HepG2 (cell line): ENCODE measurements around the gene P3H3. TPM values are rescaled to one million over a fixed set of nuclear protein-coding genes. Genes with fewer than 3 reads are reported as not detected.

Experiments
- AHR ChIP-seq: IDR thresholded peaks from 2 replicates; pipeline ENCODE4 v1.6.1; 2018; ENCODE audit warnings: missing genetic modification reagents, missing compliant biosample characterization
- AKAP8 ChIP-seq: sonication (generic); formaldehyde crosslinking; IDR thresholded peaks from 2 replicates; pipeline ENCODE4 v1.5.1; 2020; ENCODE audit warnings: mild to moderate bottlenecking, missing genetic modification reagents
- CBFB ChIP-seq: sonication (generic); formaldehyde crosslinking; IDR thresholded peaks from 2 replicates; pipeline ENCODE4 v1.4.0; 2020; ENCODE audit warnings: missing genetic modification reagents
- ETV6 ChIP-seq: sonication (generic); formaldehyde crosslinking; conservative IDR thresholded peaks from 2 replicates; pipeline ENCODE4 v1.4.0; 2020; ENCODE audit warnings: missing genetic modification reagents
- GPN1 ChIP-seq: sonication (generic); formaldehyde crosslinking; IDR thresholded peaks from 2 replicates; pipeline ENCODE4 v1.5.1; 2020; ENCODE audit warnings: missing genetic modification reagents, borderline replicate concordance
- HBP1 ChIP-seq: IDR thresholded peaks from 2 replicates; pipeline ENCODE4 v1.6.1; 2016; ENCODE audit warnings: low read depth, control low read depth
- HDAC1 ChIP-seq: sonication (generic); formaldehyde crosslinking; IDR thresholded peaks from 2 replicates; pipeline ENCODE4 v1.5.1; 2020; ENCODE audit warnings: mild to moderate bottlenecking, missing genetic modification reagents
- HES4 ChIP-seq: sonication (generic); formaldehyde crosslinking; IDR thresholded peaks from 2 replicates; pipeline ENCODE4 v1.9.0; 2021; ENCODE audit warnings: mild to moderate bottlenecking, missing genetic modification reagents, borderline replicate concordance
- HMG20A ChIP-seq: IDR thresholded peaks from 2 replicates; pipeline ENCODE4 v1.6.1; 2016; ENCODE audit warnings: borderline replicate concordance
- IKZF4 ChIP-seq: sonication (generic); formaldehyde crosslinking; IDR thresholded peaks from 2 replicates; pipeline ENCODE4 v1.5.1; 2020; ENCODE audit warnings: borderline replicate concordance, mild to moderate bottlenecking, low read depth, missing genetic modification reagents; ENCODE audit errors: not compliant biosample characterization
- MAZ ChIP-seq, 2 experiments: sonication (generic) in 1 of 2; formaldehyde crosslinking in 1 of 2; IDR thresholded peaks; 2 replicates each; pipeline versions ENCODE4 v1.5.0 to v1.6.1; 2012 to 2020; ENCODE audit warnings: low read depth in 2 of 2, mild to moderate bottlenecking in 2 of 2, borderline replicate concordance in 1 of 2, improper control_type of control experiment in 1 of 2, low read length in 1 of 2, missing genetic modification reagents in 1 of 2, moderate library complexity in 1 of 2
- MTERF4 ChIP-seq: sonication (generic); formaldehyde crosslinking; IDR thresholded peaks from 2 replicates; pipeline ENCODE4 v1.8.0; 2023; ENCODE audit warnings: mild to moderate bottlenecking, missing genetic modification reagents
- NFRKB ChIP-seq: fragments of 450-650 bp; IDR thresholded peaks from 2 replicates; pipeline ENCODE4 v1.6.1; 2017
- NR0B2 ChIP-seq: sonication (generic); formaldehyde crosslinking; IDR thresholded peaks from 2 replicates; pipeline ENCODE4 v1.4.0; 2020; ENCODE audit warnings: mild to moderate bottlenecking, missing genetic modification reagents
- NR1H2 ChIP-seq: sonication (generic); formaldehyde crosslinking; IDR thresholded peaks from 2 replicates; pipeline ENCODE4 v1.8.1; 2022; ENCODE audit warnings: low read depth, missing genetic modification reagents, borderline replicate concordance
- RARA ChIP-seq: IDR thresholded peaks from 2 replicates; pipeline ENCODE4 v1.6.1; 2016; ENCODE audit warnings: missing genetic modification reagents, missing compliant biosample characterization
- TFE3 ChIP-seq: IDR thresholded peaks from 2 replicates; pipeline ENCODE4 v1.6.1; 2016
- ZNF143 ChIP-seq: sonication (generic); formaldehyde crosslinking; IDR thresholded peaks from 2 replicates; pipeline ENCODE4 v1.4.0; 2020; ENCODE audit warnings: missing genetic modification reagents
- ZNF331 ChIP-seq: sonication (generic); formaldehyde crosslinking; IDR thresholded peaks from 2 replicates; pipeline ENCODE4 v1.4.0; 2020; ENCODE audit warnings: missing genetic modification reagents
- ZNF614 ChIP-seq: IDR thresholded peaks from 2 replicates; pipeline ENCODE4 v1.6.1; 2018; ENCODE audit warnings: missing biosample characterization, missing genetic modification reagents, inconsistent platforms, borderline replicate concordance
- ZNF772 ChIP-seq: sonication (generic); formaldehyde crosslinking; IDR thresholded peaks from 2 replicates; pipeline ENCODE4 v1.5.0; 2020; ENCODE audit warnings: mild to moderate bottlenecking, missing genetic modification reagents
- polyA plus RNA-seq, 8 experiments: library from polyadenylated mRNA; depleted of rRNA in 3 of 8; stranded (reverse) in 7 of 8; unstranded in 1 of 8; fragments of >200 nt; fragmentation: Illumina TruSeq in 4 of 8; extraction: Trizol in 4 of 8; gene quantifications; 2 replicates each; pipeline versions ENCODE4 v1.2.1 to v1.2.3, GENCODE V29; 2011 to 2016; ENCODE audit warnings: low read depth in 4 of 8, missing spikeins in 1 of 8, mixed read lengths in 1 of 8; ENCODE audit not compliant: insufficient read depth in 1 of 8
- total RNA-seq, 5 experiments: library from RNA; depleted of rRNA; stranded (reverse); fragments of >200 nt; fragmentation: Illumina TruSeq; extraction: Trizol; gene quantifications; 2 replicates each; pipeline ENCODE4 v1.2.3, GENCODE V29; 2016; ENCODE audit warnings: low read depth in 1 of 5
- TF ChIP-seq, protein P1 (sequence below): fragments of 450-650 bp; IDR thresholded peaks from 2 replicates; pipeline ENCODE4 v1.6.1; 2016

The P3H3 gene
- total and polyA plus RNA-seq, 2 of the 13 experiments (the other 11 are each of a cell fraction or from before 2014, with no cell fraction given) = 20.1 to 20.5 TPM

- TF ChIP-seq MAZ (IDR thresholded peaks at IDR 0.05; ENCODE audit: borderline replicate concordance, low read depth, low read length) (no peak), MAZ (CRISPR knock-in tag; IDR thresholded peaks at IDR 0.05; ENCODE audit: low read depth) (no peak), CBFB (no peak), MTERF4 (CRISPR knock-in tag) (no peak), IKZF4 (CRISPR knock-in tag) (no peak), ETV6 (no peak), NR0B2 (peak; percentile 65; the same call in 1 of the 2 replicates), ZNF772 (CRISPR knock-in tag) (no peak), GPN1 (CRISPR knock-in tag) (no peak), NFRKB (no peak), HMG20A (no peak), HES4 (CRISPR knock-in tag) (no peak), AHR (no peak), ZNF614 (0 out of 2 replicates have a peak, but pooled peaks have one; percentile 27), ZNF143 (no peak), HBP1 (CRISPR knock-in tag) (no peak), AKAP8 (no peak), NR1H2 (CRISPR knock-in tag) (no peak), RARA (CRISPR knock-in tag) (no peak), TFE3 (CRISPR knock-in tag) (no peak), HDAC1 (CRISPR knock-in tag) (peak; percentile 89), ZNF331 (CRISPR knock-in tag) (no peak)
- TF ChIP-seq, protein P1, sequence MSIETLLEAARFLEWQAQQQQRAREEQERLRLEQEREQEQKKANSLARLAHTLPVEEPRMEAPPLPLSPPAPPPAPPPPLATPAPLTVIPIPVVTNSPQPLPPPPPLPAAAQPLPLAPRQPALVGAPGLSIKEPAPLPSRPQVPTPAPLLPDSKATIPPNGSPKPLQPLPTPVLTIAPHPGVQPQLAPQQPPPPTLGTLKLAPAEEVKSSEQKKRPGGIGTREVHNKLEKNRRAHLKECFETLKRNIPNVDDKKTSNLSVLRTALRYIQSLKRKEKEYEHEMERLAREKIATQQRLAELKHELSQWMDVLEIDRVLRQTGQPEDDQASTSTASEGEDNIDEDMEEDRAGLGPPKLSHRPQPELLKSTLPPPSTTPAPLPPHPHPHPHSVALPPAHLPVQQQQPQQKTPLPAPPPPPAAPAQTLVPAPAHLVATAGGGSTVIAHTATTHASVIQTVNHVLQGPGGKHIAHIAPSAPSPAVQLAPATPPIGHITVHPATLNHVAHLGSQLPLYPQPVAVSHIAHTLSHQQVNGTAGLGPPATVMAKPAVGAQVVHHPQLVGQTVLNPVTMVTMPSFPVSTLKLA = 0 out of 2 replicates have a peak, but pooled peaks have one; percentile 34
Observed at GRCh38 chr12:6851153-6851920, 23.1 kb downstream of the P3H3 start, which contains the start of gene CDCA3 (continued).
